Peyer's patch (tissue), 4 donors: ENCODE measurements around the gene MAD1L1. TPM values are rescaled to one million over a fixed set of nuclear protein-coding genes. Genes with fewer than 3 reads are reported as not detected.

ENCODE experiments used
- DNase-seq, 3 donors: peaks; one replicate each; pipeline ENCODE4 v3.0.0-alpha.2; 2017 to 2019
- H3K27ac ChIP-seq, 4 donors: fragments of 200-600 bp; sonication (generic); one replicate each; pipeline ENCODE4 v1.5.1; 2016 to 2019
- H3K27me3 ChIP-seq, 2 donors: fragments of 200-600 bp; sonication (generic); one replicate each; pipeline ENCODE4 v1.5.1; 2019
- H3K36me3 ChIP-seq, 3 donors: fragments of 200-600 bp; sonication (generic); one replicate each; pipeline ENCODE4 v1.5.1; 2016 to 2019
- H3K4me1 ChIP-seq, 4 donors: fragments of 200-600 bp; sonication (generic); one replicate each; pipeline ENCODE4 v1.5.1; 2016 to 2019
- H3K4me3 ChIP-seq, 4 donors: fragments of 200-600 bp; sonication (generic); 1 replicate in 3 of 4; 2 replicates in 1 of 4; pipeline ENCODE4 v1.5.1; 2016 to 2019; ENCODE audit warnings: mild to moderate bottlenecking in 1 of 4
- H3K9me3 ChIP-seq, 4 donors: fragments of 200-600 bp; sonication (generic); one replicate each; pipeline ENCODE4 v1.5.1; 2016 to 2019; ENCODE audit warnings: mild to moderate bottlenecking in 1 of 4
- POLR2A ChIP-seq, 2 donors: fragments of 450-650 bp; IDR thresholded peaks; one replicate each; pipeline ENCODE4 v1.5.1; 2017; ENCODE audit warnings: antibody characterized with exemption in 2 of 2, mild to moderate bottlenecking in 2 of 2, moderate library complexity in 2 of 2
- total RNA-seq, 4 donors: library from RNA; depleted of rRNA; stranded (reverse); fragments of >200 nt; gene quantifications; one replicate each; pipeline ENCODE4 v1.1.0, GENCODE V29; 2016
- TF ChIP-seq, protein P1 (sequence below), 6 experiments: fragments of 450-650 bp in 4 of 6; fragments of 200-600 bp in 2 of 6; sonication (generic) in 1 of 6; IDR thresholded peaks; one replicate each; pipeline ENCODE4 v1.5.1; 2017 to 2019; ENCODE audit warnings: antibody characterized with exemption in 6 of 6, mild to moderate bottlenecking in 3 of 6, moderate library complexity in 1 of 6

MAD1L1 gene
- 100 to 1,000 TPM in 1 of 4 donors, 10 to 100 TPM in 3; 43.9 to 417 (median 59.1) TPM for total RNA-seq

DNA sequence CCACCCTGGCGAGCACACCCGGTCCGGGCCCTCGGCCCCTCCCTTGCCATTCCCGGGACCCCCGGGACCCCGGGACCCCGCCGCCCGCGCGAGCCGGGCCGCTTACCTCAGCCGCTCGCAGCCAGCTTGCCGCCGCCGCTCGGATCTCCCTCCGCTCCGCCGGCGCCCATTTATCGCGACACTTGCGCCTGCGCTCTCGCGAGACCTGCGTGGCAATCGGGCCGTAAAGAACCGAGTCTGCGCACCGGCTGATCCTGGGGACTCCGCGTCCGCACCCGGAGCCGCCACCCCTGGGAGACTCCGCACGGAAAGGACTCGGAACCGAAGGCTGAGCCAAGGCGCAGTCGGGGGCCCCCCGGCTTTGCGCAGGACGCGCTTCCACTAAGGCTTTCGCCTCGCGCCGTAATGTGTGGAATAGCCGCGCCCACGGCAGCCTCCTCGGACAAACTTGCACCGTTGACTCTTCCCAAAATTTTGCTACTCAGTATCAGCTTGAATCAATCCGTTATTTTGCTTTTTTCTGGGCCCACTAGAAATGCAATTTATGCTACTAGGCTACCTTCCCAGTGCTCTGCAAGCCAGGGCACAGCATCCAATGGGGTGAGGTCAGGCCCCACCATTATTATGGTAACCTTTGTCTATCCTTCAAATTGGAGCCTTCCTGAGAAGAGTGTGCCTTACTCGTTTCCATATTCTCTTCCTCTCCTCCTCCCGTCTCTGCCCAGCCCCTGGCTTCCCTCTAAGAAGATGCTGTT, at the start of gene MAD1L1:
MAD1L1 (minus strand) TSS at position 180 of the 755 bp plus-strand sequence. CDS start 2,812 bp downstream, outside the sequence.
- Histone ChIP-seq H3K9me3 (no peaks in the 10 kb centered on the region), H3K4me1 (peaks cover 4 to 25% (median 8%) of the 10 kb centered on the region in 4 donors), H3K27me3 (no peaks in the 10 kb centered on the region), H3K27ac (peak within 1 kb of the TSS; percentile 67 to 87 (median 74)), H3K36me3 (peaks cover 0 to 32% (median 0%) of the 10 kb centered on the region in 3 donors), H3K4me3 (peak within 1 kb of the TSS; percentile 89 to 99 (median 92))
- DNase-seq: peak; percentile 85 to 95 (median 94)
- TF ChIP-seq, protein P1, sequence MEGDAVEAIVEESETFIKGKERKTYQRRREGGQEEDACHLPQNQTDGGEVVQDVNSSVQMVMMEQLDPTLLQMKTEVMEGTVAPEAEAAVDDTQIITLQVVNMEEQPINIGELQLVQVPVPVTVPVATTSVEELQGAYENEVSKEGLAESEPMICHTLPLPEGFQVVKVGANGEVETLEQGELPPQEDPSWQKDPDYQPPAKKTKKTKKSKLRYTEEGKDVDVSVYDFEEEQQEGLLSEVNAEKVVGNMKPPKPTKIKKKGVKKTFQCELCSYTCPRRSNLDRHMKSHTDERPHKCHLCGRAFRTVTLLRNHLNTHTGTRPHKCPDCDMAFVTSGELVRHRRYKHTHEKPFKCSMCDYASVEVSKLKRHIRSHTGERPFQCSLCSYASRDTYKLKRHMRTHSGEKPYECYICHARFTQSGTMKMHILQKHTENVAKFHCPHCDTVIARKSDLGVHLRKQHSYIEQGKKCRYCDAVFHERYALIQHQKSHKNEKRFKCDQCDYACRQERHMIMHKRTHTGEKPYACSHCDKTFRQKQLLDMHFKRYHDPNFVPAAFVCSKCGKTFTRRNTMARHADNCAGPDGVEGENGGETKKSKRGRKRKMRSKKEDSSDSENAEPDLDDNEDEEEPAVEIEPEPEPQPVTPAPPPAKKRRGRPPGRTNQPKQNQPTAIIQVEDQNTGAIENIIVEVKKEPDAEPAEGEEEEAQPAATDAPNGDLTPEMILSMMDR (IDR thresholded peaks at IDR 0.05): no peak
- TF ChIP-seq POLR2A (IDR thresholded peaks at IDR 0.05): peak in 1 of 2 donors; percentile 17

DNA sequence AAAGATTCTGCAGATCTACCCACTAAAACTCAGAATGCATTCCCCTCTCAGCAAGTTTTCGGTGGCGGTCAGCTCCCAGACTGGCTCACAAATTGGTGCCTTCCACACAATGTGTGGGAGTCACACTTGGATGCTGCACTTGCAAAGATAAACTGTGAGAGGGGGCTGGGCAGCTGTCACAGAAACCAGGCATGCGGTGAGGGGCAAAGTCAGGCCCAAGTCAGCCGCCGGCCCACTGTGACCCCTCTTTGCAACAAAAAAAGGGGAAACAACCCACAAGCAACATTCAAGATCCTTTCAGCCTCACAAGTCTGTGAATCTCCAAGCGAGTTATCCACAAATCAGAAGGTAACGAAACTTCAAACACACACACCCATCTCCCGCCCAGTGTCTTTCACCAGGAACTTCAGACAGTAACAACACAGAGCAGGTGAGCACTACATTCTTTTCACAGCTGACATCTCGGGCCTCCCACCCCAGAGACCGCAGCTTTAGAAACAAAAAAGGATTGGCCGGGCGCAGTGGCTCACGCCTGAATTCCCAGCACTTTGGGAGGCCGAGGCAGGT, 49.5 kb upstream of the MAD1L1 start:
- Histone ChIP-seq H3K27ac (no peak overlapping the region), H3K36me3 (no peaks in the 10 kb centered on the region), H3K27me3 (no peaks in the 10 kb centered on the region), H3K4me3 (no peak overlapping the region), H3K4me1 (peaks cover 0 to 5% (median 0%) of the 10 kb centered on the region in 4 donors), H3K9me3 (no peaks in the 10 kb centered on the region)
- TF ChIP-seq, protein P1 (IDR thresholded peaks at IDR 0.05): no peak
- no peak for TF ChIP-seq POLR2A (IDR thresholded peaks at IDR 0.05)
- DNase-seq: no peak

DNA sequence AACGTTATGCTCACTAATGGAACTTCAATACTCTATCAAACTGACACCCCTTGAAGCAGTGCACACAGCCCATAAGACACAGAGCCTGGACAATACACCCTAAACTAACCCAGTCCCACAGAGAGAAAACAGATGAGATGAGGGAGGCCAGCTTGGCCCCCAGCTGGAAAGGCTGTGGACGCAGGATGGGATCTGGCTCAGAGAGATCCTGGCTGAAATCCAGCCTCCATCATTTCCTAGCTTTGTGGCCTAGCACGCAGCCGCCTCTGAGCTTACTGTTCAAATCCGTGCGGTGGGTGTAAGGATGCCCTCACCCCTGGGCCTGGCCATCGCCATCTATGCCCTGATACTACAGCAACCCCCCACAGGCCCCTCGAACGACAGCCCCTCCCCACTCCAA, 48.8 kb upstream of the MAD1L1 start:
- TF ChIP-seq, protein P1 (IDR thresholded peaks at IDR 0.05): no peak
- TF ChIP-seq POLR2A (IDR thresholded peaks at IDR 0.05): no peak
- H3K27ac ChIP-seq: peak overlapping the region in 1 of 4 donors; percentile 28
- DNase-seq: no peak
- H3K27me3 ChIP-seq: no peaks in the 10 kb centered on the region
- no peak overlapping the region for H3K4me3 ChIP-seq
- H3K9me3 ChIP-seq: no peaks in the 10 kb centered on the region
- H3K36me3 ChIP-seq: no peaks in the 10 kb centered on the region
- H3K4me1 ChIP-seq: peaks cover 0 to 5% (median 0%) of the 10 kb centered on the region in 4 donors

DNA sequence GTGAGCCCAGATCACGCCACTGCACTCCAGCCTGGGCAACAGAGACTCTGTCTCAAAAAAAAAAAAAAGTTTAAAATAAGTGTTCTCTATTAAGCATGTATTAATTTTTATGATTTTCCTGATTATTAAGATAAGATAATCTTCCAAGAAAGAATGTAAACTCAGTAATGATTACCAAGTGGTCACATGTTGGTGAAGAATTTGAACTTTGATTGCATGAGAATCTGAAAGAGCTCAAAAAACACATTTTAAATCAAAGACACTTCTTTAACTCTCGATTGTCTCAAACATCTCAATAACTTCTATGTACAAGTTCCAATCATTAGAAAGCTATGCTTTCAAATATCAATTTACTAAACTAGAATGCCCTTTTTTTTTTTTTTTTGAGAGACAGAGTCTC, 47.7 kb upstream of the MAD1L1 start:
- TF ChIP-seq POLR2A (IDR thresholded peaks at IDR 0.05): no peak
- TF ChIP-seq, protein P1 (IDR thresholded peaks at IDR 0.05): no peak
- H3K27ac ChIP-seq: no peak overlapping the region
- DNase-seq: no peak
- no peaks in the 10 kb centered on the region for H3K27me3 ChIP-seq
- no peaks in the 10 kb centered on the region for H3K36me3 ChIP-seq
- H3K4me1 ChIP-seq: peaks cover 0 to 5% (median 0%) of the 10 kb centered on the region in 4 donors
- no peak overlapping the region for H3K4me3 ChIP-seq
- H3K9me3 ChIP-seq: no peaks in the 10 kb centered on the region

DNA sequence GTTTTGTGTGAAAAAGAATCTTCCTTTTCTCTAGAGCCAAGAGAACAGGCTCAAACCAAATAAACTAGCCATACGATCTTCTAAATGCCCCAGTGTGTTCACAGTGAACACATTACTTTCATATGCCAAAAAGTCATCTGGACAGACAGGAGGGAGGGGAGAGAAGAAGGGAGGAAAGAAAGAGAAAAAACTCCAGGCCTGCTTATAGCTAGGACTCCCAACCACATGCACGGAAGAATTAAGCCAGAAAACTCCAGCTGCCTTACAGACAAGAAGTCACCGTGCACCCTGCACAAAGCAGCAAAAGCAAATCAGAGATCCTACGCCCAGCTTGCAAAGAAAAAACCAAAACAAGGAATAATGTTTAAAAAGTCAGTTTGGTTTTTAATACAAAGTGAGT, 47.2 kb upstream of the MAD1L1 start:
- Histone ChIP-seq H3K4me1 (peaks cover 0 to 5% (median 0%) of the 10 kb centered on the region in 4 donors), H3K27ac (no peak overlapping the region), H3K27me3 (no peaks in the 10 kb centered on the region), H3K9me3 (no peaks in the 10 kb centered on the region), H3K36me3 (peaks cover 0 to under 1% (median 0%) of the 10 kb centered on the region in 3 donors), H3K4me3 (no peak overlapping the region)
- TF ChIP-seq POLR2A (IDR thresholded peaks at IDR 0.05): no peak
- TF ChIP-seq, protein P1 (IDR thresholded peaks at IDR 0.05): no peak
- DNase-seq: no peak
